ENCODE data around the gene PEX3. TPM values are rescaled to one million over a fixed set of nuclear protein-coding genes. Genes with fewer than 3 reads are reported as not detected.

The PEX3 gene
- total RNA-seq, 1 donor from 2014 or later, result 17.9 TPM

GRCh38 chr6:143536866-143537691 is 86.5 kb downstream of the PEX3 start:
- Mint-ChIP-seq H3K4me3 (ENCODE audit: unreplicated experiment) (peak overlapping the region; percentile 78), H3K36me3 (ENCODE audit: unreplicated experiment) (no peaks in the 10 kb centered on the region), H3K9me3 (ENCODE audit: unreplicated experiment) (no peaks in the 10 kb centered on the region), H3K27me3 (ENCODE audit: unreplicated experiment) (no peaks in the 10 kb centered on the region), H3K27ac (ENCODE audit: unreplicated experiment) (peak overlapping the region; percentile 76), H3K4me1 (ENCODE audit: unreplicated experiment) (peaks cover 25% of the 10 kb centered on the region)
- peak; percentile 62 for TF ChIP-seq CTCF (IDR thresholded peaks at IDR 0.05)
- DNase-seq (ENCODE audit: extremely low spot score, unreplicated experiment), result peak; percentile 88

GRCh38 chr6:143538374-143538773 is 87.8 kb downstream of the PEX3 start:
- H3K27ac Mint-ChIP-seq (ENCODE audit: unreplicated experiment), result no peak overlapping the region
- no peak for TF ChIP-seq CTCF (IDR thresholded peaks at IDR 0.05)
- H3K4me1 Mint-ChIP-seq (ENCODE audit: unreplicated experiment), result peaks cover 29% of the 10 kb centered on the region
- no peaks in the 10 kb centered on the region for H3K9me3 Mint-ChIP-seq (ENCODE audit: unreplicated experiment)
- no peak for DNase-seq (ENCODE audit: extremely low spot score, unreplicated experiment)
- H3K36me3 Mint-ChIP-seq (ENCODE audit: unreplicated experiment), result no peaks in the 10 kb centered on the region
- peak overlapping the region; percentile 78 for H3K4me3 Mint-ChIP-seq (ENCODE audit: unreplicated experiment)
- H3K27me3 Mint-ChIP-seq (ENCODE audit: unreplicated experiment), result no peaks in the 10 kb centered on the region

GRCh38 chr6:143539106-143539505 is 88.5 kb downstream of the PEX3 start:
- no peaks in the 10 kb centered on the region for H3K36me3 Mint-ChIP-seq (ENCODE audit: unreplicated experiment)
- H3K4me1 Mint-ChIP-seq (ENCODE audit: unreplicated experiment), result peaks cover 29% of the 10 kb centered on the region
- no peak overlapping the region for H3K4me3 Mint-ChIP-seq (ENCODE audit: unreplicated experiment)
- DNase-seq (ENCODE audit: extremely low spot score, unreplicated experiment), result no peak
- no peaks in the 10 kb centered on the region for H3K9me3 Mint-ChIP-seq (ENCODE audit: unreplicated experiment)
- H3K27me3 Mint-ChIP-seq (ENCODE audit: unreplicated experiment), result no peaks in the 10 kb centered on the region
- TF ChIP-seq CTCF (IDR thresholded peaks at IDR 0.05), result no peak
- no peak overlapping the region for H3K27ac Mint-ChIP-seq (ENCODE audit: unreplicated experiment)

GRCh38 chr6:143539734-143540133 is 89.1 kb downstream of the PEX3 start:
- DNase-seq (ENCODE audit: extremely low spot score, unreplicated experiment), result no peak
- Mint-ChIP-seq H3K9me3 (ENCODE audit: unreplicated experiment) (no peaks in the 10 kb centered on the region), H3K4me1 (ENCODE audit: unreplicated experiment) (peaks cover 29% of the 10 kb centered on the region), H3K27ac (ENCODE audit: unreplicated experiment) (no peak overlapping the region), H3K36me3 (ENCODE audit: unreplicated experiment) (no peaks in the 10 kb centered on the region), H3K4me3 (ENCODE audit: unreplicated experiment) (no peak overlapping the region), H3K27me3 (ENCODE audit: unreplicated experiment) (no peaks in the 10 kb centered on the region)
- no peak for TF ChIP-seq CTCF (IDR thresholded peaks at IDR 0.05)

GRCh38 chr6:143540192-143540591 is 89.6 kb downstream of the PEX3 start:
- peaks cover 31% of the 10 kb centered on the region for H3K4me1 Mint-ChIP-seq (ENCODE audit: unreplicated experiment)
- no peak overlapping the region for H3K4me3 Mint-ChIP-seq (ENCODE audit: unreplicated experiment)
- no peak for TF ChIP-seq CTCF (IDR thresholded peaks at IDR 0.05)

More at GRCh38 chr6:143540192-143540591, 89.6 kb downstream of the PEX3 start:
- Mint-ChIP-seq H3K27me3 (ENCODE audit: unreplicated experiment) (no peaks in the 10 kb centered on the region), H3K27ac (ENCODE audit: unreplicated experiment) (peak overlapping the region; percentile 48), H3K9me3 (ENCODE audit: unreplicated experiment) (no peaks in the 10 kb centered on the region), H3K36me3 (ENCODE audit: unreplicated experiment) (no peaks in the 10 kb centered on the region)
- DNase-seq (ENCODE audit: extremely low spot score, unreplicated experiment), result no peak

Other genes with a start within 250 kb of the PEX3 start
- gene ADAT2, start 110 bp upstream of the PEX3 start, total RNA-seq, result 4.3 and 4.5 TPM in 2 replicates
- gene FUCA2, start 60.9 kb downstream of the PEX3 start, total RNA-seq, result 58.7 and 63.8 TPM in 2 replicates
- gene PHACTR2, start 227.2 kb downstream of the PEX3 start, total RNA-seq, result 295 and 312 TPM in 2 replicates